HG03520 (cell line): Measurements from ENCODE around the gene AKAP1.

Experiments used
- ATAC-seq: cut with Tn5 transposase; IDR thresholded peaks from one replicate; pipeline ENCODE4 v1.9.1; 2021; ENCODE audit warnings: mild to moderate bottlenecking, moderate library complexity; ENCODE audit not compliant: unreplicated experiment

AKAP1 gene

DNA sequence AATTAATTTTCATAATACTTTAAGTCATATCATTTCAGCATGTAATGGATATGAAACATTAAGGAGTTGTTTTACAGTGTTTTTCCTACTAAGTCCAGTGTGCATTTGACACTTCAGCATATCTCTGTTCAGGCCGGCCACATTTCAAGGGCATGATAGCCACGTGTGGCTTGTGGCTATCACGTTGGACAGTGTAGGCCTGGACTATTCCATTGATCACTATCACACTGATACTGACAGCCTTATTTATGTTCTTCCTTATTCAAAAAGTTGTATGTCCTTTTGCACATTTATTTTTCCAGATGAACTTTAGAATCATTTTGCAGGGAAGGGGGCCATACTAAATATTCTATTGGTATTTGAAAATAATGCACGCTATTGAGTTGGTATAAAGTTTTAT lies 39.0 kb downstream of the AKAP1 start:
- ATAC-seq: no peak

DNA sequence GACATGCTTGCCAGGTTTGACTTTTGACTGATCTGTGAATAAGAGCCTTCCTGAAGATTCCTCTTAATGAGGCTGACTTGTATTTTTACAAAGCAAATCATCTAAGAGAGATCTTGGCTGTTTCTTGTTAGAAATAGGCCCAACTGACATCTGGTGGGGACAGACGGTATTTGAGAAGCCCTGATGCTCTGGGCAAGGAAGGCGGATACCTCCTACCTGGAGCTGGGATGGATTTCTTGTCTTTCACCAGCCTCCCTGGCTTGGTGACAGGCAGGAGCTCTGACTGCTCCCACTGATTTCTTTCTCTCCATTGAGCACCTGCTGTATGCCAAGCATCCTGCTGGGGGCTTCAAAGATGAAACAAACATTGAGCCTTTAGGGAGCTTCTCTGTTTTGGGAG lies 40.4 kb downstream of the AKAP1 start:
- no peak for ATAC-seq

DNA sequence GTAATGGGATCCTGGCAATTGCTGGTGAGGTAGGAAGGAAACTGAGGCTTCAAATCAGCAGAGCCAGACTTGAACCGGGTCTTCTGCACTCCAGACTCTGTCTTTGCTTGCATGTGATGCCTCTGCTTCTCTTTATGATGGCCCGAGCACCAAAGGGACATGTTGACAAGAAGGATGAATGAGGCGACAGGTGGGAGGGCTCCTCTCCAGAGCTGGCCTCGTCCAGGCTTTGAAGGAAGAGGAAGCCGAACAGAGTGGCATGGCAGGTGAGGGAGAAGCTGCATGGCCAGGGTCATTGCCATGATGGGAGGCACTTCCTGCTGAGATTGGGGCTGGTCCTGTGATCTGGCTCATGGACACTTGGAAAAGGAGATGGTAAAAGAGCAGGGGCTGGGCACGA lies 40.8 kb downstream of the AKAP1 start:
- no peak for ATAC-seq

DNA sequence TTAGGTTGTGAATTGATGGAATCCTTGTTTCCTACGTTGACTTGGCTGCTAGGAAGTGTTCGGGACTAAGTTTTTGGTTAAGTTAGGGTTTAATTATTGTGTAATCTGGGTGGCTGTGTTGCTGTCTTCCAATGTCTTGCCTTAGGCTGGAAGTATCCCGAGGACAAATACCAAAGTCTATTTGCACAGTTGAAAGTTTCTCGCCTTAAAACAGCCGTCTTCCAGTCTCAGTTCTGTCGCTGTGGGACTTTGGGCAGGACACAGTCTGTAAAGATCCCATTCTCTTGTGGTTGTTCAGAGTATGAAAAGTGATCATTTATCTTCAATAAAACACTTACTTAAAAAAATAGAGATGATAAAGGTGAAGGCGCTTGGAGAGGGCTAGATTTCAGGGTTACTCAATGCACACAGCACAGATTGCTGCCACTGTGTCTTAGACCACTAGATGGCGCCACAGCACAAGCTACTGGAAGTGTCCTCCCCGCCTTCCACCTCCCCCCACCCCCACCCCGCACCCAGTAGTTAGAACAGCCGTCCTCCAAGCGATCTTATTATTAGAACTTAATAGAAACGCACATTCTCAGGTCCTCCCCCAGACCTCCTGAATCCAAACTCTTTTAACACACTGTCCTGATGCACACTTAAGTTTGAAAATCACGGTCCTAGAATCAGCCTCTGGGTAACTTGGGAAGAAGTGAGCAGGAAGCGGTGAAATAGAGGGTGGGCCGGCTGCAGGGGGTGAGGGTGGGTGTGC lies 45.8 kb downstream of the AKAP1 start:
- ATAC-seq: no peak

GRCh38 chr17:57132663-57133062 lies 47.6 kb downstream of the AKAP1 start:
- ATAC-seq: no peak

GRCh38 chr17:57133486-57133885 lies 48.4 kb downstream of the AKAP1 start:
- no peak for ATAC-seq

GRCh38 chr17:57135026-57135788 lies 50.2 kb downstream of the AKAP1 start:
- ATAC-seq: no peak

DNA sequence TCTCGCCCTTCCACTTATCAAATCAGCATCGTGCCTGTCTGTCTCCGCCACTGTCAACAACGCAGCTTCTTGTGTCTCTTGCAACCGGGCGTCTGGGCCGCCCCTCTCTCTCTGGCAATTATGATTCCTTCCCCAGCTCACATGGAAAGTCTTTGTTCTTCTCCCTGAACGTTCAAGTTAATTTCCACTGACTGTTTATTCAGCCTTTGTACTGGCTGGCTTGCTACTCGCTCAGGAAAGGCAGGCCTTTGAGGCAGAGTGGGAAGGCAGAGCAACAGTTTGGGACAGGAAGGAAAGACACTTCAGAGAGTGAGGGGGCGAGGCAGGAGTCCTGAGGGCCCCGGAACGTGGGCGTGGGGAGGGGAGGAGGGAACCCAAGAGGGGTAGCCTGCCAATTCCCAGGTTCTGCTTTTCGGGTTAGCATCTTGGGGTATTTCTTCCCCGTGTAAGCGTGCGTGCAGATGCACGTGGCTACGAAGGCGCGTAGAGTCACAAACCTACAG lies 50.8 kb downstream of the AKAP1 start:
- ATAC-seq: no peak

GRCh38 chr17:57136355-57136754 lies 51.3 kb downstream of the AKAP1 start:
- ATAC-seq: no peak

GRCh38 chr17:57138030-57138911 lies 53.2 kb downstream of the AKAP1 start:
- no peak for ATAC-seq

DNA sequence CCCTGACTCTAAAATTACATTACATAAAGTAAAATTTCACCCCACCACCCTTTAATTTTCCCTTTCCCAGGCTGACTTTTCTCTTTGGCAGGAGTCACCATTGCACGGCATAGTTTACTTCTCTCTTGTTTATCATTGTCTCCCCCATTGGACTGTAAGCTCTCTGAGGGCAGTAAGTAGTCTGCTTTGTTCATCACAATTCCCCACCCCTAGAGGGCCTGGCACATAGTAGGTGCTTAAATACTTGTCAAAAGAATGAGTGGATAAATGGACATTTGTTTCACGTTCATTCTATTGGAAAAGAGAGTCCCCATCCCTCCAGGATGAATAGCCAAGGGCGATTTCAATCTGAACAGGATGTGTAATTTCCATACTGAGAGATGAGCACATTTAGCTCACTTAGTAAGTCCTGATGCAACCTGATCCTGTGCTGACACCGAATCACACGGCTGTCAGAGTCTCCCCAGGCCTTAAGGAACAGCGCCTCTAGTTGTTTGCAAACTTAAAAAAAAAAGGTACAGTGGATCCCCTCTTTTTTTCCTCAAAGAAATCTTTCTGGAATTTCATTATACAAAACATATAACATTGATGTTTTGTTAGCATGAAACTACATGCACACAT lies 54.0 kb downstream of the AKAP1 start:
- ATAC-seq: no peak

DNA sequence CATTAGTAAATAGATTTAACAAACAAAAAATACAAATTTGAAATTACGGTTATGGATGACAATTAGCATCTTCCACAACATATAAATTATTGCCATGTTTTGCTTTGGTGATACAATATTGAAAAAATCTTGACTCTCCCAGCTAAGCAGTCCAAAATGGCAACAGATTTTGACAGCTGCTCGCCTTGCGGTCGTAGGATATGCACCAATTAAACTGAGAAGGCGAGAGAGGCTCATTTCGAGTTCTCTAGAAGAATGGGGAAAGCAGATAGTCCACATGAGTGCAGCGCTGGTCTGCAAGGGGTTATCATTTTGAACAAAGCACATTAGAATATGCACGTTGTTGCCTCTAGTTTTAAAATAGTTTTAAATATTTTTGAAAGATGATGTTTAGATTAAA lies 55.3 kb downstream of the AKAP1 start:
- no peak for ATAC-seq

- ATAC-seq: no peak
Observed at GRCh38 chr17:57142925-57143324, 57.9 kb downstream of the AKAP1 start.

GRCh38 chr17:57143361-57143760 lies 58.3 kb downstream of the AKAP1 start:
- ATAC-seq: no peak

DNA sequence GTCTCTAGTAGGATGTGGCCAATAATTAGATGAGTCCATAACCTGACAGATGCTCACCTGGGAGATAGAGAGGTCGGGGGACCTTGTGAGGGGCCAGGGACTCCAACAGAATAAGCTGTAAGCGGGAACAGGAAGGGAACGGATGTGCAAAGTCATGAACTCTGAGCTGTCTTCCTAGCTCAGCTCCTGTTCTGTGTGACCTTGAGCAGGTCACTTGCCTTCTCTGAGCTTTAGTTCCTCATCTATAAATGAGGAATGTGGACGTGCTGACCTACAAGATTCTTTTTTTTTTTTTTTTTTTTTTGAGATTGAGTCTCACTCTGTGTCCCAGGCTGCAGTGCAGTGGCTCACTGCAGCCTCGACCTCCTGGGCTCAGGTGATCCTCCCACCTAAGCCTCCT lies 58.9 kb downstream of the AKAP1 start:
- no peak for ATAC-seq

- ATAC-seq: no peak
Observed at GRCh38 chr17:57144567-57144966, 59.5 kb downstream of the AKAP1 start.

GRCh38 chr17:57145347-57145746 lies 60.3 kb downstream of the AKAP1 start:
- ATAC-seq: no peak

GRCh38 chr17:57146273-57146672 lies 61.2 kb downstream of the AKAP1 start:
- ATAC-seq: no peak

DNA sequence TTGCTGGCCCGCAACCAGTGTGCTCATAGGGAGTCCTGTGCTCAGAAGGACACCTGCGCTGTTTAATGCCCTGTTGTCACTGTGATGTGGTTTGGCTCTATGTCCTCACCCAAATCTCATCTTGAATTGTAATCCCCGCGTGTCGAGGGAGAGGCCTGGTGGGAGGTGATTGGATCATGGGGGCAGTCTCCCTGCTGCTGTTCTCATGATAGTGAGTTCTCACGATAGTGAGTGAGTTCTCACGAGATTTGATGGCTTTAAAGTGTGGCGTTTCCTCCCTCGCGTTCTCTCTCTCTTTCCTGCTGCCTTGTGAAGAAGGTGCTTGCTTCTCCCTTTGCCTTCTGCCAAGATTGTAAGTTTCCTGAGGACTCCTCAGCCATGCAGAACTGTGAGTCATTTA lies 66.8 kb downstream of the AKAP1 start:
- no peak for ATAC-seq

DNA sequence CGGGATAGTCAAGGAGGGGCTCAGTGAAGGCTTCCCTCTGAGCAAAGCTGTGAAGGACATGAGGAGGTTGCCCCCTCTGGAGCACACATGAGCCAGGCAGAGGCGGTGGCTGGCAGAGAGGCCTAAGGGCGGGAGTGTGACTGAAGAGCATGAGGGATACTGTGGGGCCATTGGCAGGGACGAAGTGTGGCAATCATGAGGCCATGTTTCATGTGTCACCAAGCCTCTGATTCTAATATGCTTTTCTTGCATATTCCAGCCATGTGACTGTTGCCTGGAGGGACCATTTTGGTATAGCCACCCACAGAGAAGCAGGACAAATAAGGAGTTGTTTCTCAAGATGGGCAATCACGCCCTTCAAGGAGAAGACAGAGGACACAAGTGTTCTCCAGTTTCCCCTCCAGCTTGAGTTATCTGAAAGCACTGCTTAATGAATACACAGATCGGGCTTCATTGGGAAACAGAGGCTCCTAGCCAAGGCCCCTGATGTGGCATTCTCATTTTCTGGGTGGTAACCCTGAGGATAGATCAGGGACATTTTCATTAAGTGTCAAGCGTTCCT lies 68.0 kb downstream of the AKAP1 start:
- no peak for ATAC-seq

DNA sequence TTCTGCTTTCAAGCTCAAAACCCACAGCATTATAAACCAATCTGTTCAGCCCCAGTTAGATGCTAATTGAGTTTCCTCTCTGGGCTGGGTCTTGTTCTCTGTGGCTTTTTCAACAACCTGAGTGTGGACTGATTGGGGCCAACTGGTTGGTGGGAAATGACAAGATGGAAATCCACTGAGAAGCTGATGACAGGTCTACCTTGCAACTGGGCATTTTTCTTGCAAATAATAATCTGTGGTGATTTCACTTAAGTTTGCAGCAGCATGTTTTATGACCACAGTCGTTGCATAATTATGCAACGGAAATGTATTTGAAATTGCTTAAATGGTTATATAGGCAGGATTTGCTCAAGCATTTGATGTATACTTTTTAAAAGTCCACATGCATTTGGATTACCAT lies 69.9 kb downstream of the AKAP1 start:
- no peak for ATAC-seq
